ENCODE results near the gene EDN1.
A peak's percentile ranks its signal among the peaks of the same experiment; 100 is the strongest.

The EDN1 gene

DNA sequence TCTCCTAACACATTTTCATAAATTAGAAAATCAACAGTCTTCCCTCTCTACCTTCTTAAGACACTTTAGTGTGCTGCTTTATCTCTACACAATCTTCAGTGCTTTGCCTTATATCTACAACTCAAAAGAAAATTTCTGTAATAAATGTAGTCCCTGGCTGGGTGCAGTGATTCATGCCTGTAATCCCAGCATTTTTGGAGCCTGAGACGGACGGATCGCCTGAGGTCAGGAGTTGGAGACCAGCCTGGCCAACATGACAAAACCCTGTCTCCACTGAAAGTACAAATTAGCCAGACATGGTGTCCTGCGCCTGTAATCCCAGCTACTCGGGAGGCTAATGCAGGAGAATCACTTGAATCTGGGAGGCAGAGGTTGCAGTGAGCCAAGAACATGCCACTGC is 9.7 kb upstream of the EDN1 start:
- DNase-seq (ENCODE audit: low spot score): no peak
- Histone ChIP-seq H3K27me3 (ENCODE audit: control insufficient read depth in 3 of 3, insufficient read depth in 3 of 3, low read depth in 1 of 3, low read length in 3 of 3) (no peaks in the 10 kb centered on the region), H3K36me3 (replicated peaks in 1 of 2; ENCODE audit: control insufficient read depth in 2 of 2, insufficient read depth in 2 of 2, low read length in 2 of 2) (no peaks in the 10 kb centered on the region), H2BK12ac (ENCODE audit: low read length) (no peak overlapping the region), H2BK5ac (ENCODE audit: low read length) (no peak overlapping the region), H3K4me1 (ENCODE audit: control insufficient read depth in 2 of 2, insufficient read depth in 1 of 2, low read depth in 1 of 2, low read length in 2 of 2) (peaks cover 0 to 1% of the 10 kb centered on the region in 2 donors), H3K18ac (ENCODE audit: low read length) (peak overlapping the region; percentile 41), H2BK15ac (ENCODE audit: low read length) (no peak overlapping the region), H3K14ac (ENCODE audit: low read length) (no peak overlapping the region), H4K8ac (ENCODE audit: low read depth, low read length) (no peak overlapping the region), H3K9ac (ENCODE audit: low read depth, low read length, poor library complexity) (no peak overlapping the region), H3K27ac (replicated peaks; ENCODE audit: low read length) (no peak overlapping the region), H3K4me3 (ENCODE audit: low read length in 2 of 2) (no peak overlapping the region), H2AFZ (ENCODE audit: low read length) (no peak overlapping the region), H4K91ac (ENCODE audit: low read depth, low read length, poor library complexity) (no peak overlapping the region), H3K79me1 (ENCODE audit: low read depth, low read length) (no peaks in the 10 kb centered on the region), H2AK5ac (ENCODE audit: low read depth, low read length) (no peak overlapping the region), H3K4me2 (ENCODE audit: insufficient read depth, low read length, poor library complexity, severe bottlenecking) (no peak overlapping the region), H3K9me3 (replicated peaks in 1 of 2; ENCODE audit: control insufficient read depth in 2 of 2, insufficient read depth in 1 of 2, low read depth in 1 of 2, low read length in 2 of 2) (no peaks in the 10 kb centered on the region), H2BK120ac (ENCODE audit: low read depth, low read length) (no peak overlapping the region), H3K23ac (ENCODE audit: low read depth, low read length, poor library complexity) (no peak overlapping the region), H3K4ac (ENCODE audit: low read length) (no peak overlapping the region)
- WGBS, 2 donors (ENCODE audit: extremely low coverage in 2 of 2, insufficient read length in 2 of 2, insufficient replicate concordance in 1 of 2): no CpG with 5 or more reads among the region's 5 CpGs

DNA sequence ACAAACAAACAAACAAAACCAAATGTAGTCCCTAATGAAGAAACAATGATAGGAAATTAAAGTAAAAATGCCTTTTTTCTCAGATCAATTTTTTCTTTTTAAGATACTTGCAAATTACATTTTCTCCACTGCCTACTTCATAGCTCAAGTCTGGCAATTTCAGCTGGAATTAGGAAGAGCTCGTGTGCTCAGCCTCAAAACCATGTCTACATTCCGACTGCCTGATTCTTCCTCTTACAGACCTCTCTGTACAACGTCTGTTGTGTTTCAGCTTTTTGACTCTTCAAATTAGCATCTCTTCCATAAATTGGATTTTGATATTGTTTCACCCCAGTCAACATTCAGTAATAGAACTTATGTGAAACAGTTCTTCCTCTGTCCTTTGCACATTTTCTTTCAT is 9.3 kb upstream of the EDN1 start:
- Histone ChIP-seq H3K4me2 (ENCODE audit: insufficient read depth, low read length, poor library complexity, severe bottlenecking) (no peak overlapping the region), H2BK12ac (ENCODE audit: low read length) (no peak overlapping the region), H4K8ac (ENCODE audit: low read depth, low read length) (no peak overlapping the region), H3K14ac (ENCODE audit: low read length) (no peak overlapping the region), H4K91ac (ENCODE audit: low read depth, low read length, poor library complexity) (no peak overlapping the region), H2AFZ (ENCODE audit: low read length) (no peak overlapping the region), H2BK15ac (ENCODE audit: low read length) (no peak overlapping the region), H2BK5ac (ENCODE audit: low read length) (no peak overlapping the region), H3K79me1 (ENCODE audit: low read depth, low read length) (no peaks in the 10 kb centered on the region), H3K36me3 (replicated peaks in 1 of 2; ENCODE audit: control insufficient read depth in 2 of 2, insufficient read depth in 2 of 2, low read length in 2 of 2) (no peaks in the 10 kb centered on the region), H2BK120ac (ENCODE audit: low read depth, low read length) (no peak overlapping the region), H3K4me1 (ENCODE audit: control insufficient read depth in 2 of 2, insufficient read depth in 1 of 2, low read depth in 1 of 2, low read length in 2 of 2) (peaks cover 0 to 1% of the 10 kb centered on the region in 2 donors), H3K4ac (ENCODE audit: low read length) (no peak overlapping the region), H3K27ac (replicated peaks; ENCODE audit: low read length) (no peak overlapping the region), H3K4me3 (ENCODE audit: low read length in 2 of 2) (no peak overlapping the region), H2AK5ac (ENCODE audit: low read depth, low read length) (no peak overlapping the region), H3K9me3 (replicated peaks in 1 of 2; ENCODE audit: control insufficient read depth in 2 of 2, insufficient read depth in 1 of 2, low read depth in 1 of 2, low read length in 2 of 2) (no peaks in the 10 kb centered on the region), H3K27me3 (ENCODE audit: control insufficient read depth in 3 of 3, insufficient read depth in 3 of 3, low read depth in 1 of 3, low read length in 3 of 3) (no peaks in the 10 kb centered on the region), H3K18ac (ENCODE audit: low read length) (no peak overlapping the region), H3K23ac (ENCODE audit: low read depth, low read length, poor library complexity) (no peak overlapping the region), H3K9ac (ENCODE audit: low read depth, low read length, poor library complexity) (no peak overlapping the region)
- WGBS, 2 donors (ENCODE audit: extremely low coverage in 2 of 2, insufficient read length in 2 of 2, insufficient replicate concordance in 1 of 2): no CpG with 5 or more reads among the region's 3 CpGs
- DNase-seq (ENCODE audit: low spot score): no peak

DNA sequence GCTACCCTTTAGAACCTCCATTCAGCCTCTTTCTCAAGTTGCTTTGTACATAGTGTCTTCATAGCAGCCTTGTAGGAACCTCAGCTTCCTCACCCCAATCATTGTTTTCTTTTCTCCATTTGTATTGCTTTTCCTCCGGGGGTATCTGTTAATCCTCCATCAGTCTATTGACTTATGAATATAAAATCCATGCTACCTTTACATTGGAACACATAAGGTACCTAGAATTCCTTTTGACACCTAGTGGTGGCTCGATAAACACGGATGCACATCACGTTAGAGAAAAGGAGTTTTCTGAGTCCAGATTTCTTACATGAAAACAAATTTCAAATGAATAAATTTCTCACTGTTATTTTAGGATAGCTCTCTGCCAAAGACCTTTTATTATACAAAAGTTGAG is 6.3 kb upstream of the EDN1 start:
- H3K36me3 ChIP-seq (replicated peaks in 1 of 2; ENCODE audit: control insufficient read depth in 2 of 2, insufficient read depth in 2 of 2, low read length in 2 of 2): no peaks in the 10 kb centered on the region
- no peak overlapping the region for H3K4ac ChIP-seq (ENCODE audit: low read length)
- H2BK15ac ChIP-seq (ENCODE audit: low read length): no peak overlapping the region
- H3K79me1 ChIP-seq (ENCODE audit: low read depth, low read length): no peaks in the 10 kb centered on the region
- no peak overlapping the region for H2BK5ac ChIP-seq (ENCODE audit: low read length)
- no CpG with 5 or more reads among the region's 4 CpGs for WGBS, 2 donors (ENCODE audit: extremely low coverage in 2 of 2, insufficient read length in 2 of 2, insufficient replicate concordance in 1 of 2)
- H3K14ac ChIP-seq (ENCODE audit: low read length): no peak overlapping the region
- no peak overlapping the region for H2AFZ ChIP-seq (ENCODE audit: low read length)
- no peak overlapping the region for H2BK120ac ChIP-seq (ENCODE audit: low read depth, low read length)
- no peak overlapping the region for H3K9ac ChIP-seq (ENCODE audit: low read depth, low read length, poor library complexity)
- H2BK12ac ChIP-seq (ENCODE audit: low read length): no peak overlapping the region
- no peak overlapping the region for H4K8ac ChIP-seq (ENCODE audit: low read depth, low read length)
- DNase-seq (ENCODE audit: low spot score): no peak
- H3K18ac ChIP-seq (ENCODE audit: low read length): no peak overlapping the region
- no peak overlapping the region for H3K23ac ChIP-seq (ENCODE audit: low read depth, low read length, poor library complexity)
- no peak overlapping the region for H3K4me2 ChIP-seq (ENCODE audit: insufficient read depth, low read length, poor library complexity, severe bottlenecking)
- H3K9me3 ChIP-seq (replicated peaks in 1 of 2; ENCODE audit: control insufficient read depth in 2 of 2, insufficient read depth in 1 of 2, low read depth in 1 of 2, low read length in 2 of 2): no peaks in the 10 kb centered on the region
- H2AK5ac ChIP-seq (ENCODE audit: low read depth, low read length): no peak overlapping the region
- no peak overlapping the region for H3K4me3 ChIP-seq (ENCODE audit: low read length in 2 of 2)
- no peak overlapping the region for H4K91ac ChIP-seq (ENCODE audit: low read depth, low read length, poor library complexity)
- peaks cover 0 to 1% of the 10 kb centered on the region in 2 donors for H3K4me1 ChIP-seq (ENCODE audit: control insufficient read depth in 2 of 2, insufficient read depth in 1 of 2, low read depth in 1 of 2, low read length in 2 of 2)
- H3K27ac ChIP-seq (replicated peaks; ENCODE audit: low read length): no peak overlapping the region
- peaks cover 0 to 6% (median 0%) of the 10 kb centered on the region in 3 experiments for H3K27me3 ChIP-seq (ENCODE audit: control insufficient read depth in 3 of 3, insufficient read depth in 3 of 3, low read depth in 1 of 3, low read length in 3 of 3)

DNA sequence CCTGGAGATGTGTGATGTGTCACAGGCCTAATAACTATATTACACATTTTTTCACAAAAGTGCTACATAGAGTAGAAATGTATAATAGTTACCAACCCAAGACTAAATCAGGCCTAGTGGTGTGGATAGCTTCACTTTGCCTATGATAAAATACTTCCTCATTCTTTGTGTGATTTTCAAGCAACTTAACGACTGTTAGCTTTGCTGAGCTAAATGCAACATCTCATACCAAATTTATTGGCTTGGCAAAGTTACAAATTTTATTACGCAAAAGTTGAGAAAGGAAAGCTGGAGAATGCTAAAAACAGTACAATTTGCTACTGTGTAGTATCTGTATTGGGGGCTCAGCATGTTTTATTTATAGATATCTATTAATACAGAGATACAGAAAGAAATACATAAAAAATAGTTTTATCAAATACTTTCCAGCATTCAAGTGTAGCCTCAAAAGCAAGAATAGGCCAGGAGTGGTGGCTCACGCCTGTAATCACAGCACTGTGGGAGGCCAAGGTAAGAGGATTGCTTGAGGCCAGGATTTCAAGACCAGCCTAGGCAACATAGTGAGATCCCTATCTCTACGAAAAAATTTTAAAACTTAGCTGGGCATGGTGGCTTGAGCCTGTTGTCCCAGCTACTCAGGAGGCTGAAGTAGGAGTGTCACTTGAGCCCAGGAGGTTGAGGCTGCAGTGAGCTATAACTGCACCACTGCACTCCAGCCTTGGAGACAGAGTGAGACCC is 3.6 kb upstream of the EDN1 start:
- H3K23ac ChIP-seq (ENCODE audit: low read depth, low read length, poor library complexity): no peak overlapping the region
- no peak overlapping the region for H3K27ac ChIP-seq (replicated peaks; ENCODE audit: low read length)
- no peak for DNase-seq (ENCODE audit: low spot score)
- no peak overlapping the region for H2BK5ac ChIP-seq (ENCODE audit: low read length)
- no peak overlapping the region for H3K9ac ChIP-seq (ENCODE audit: low read depth, low read length, poor library complexity)
- no peak overlapping the region for H2BK12ac ChIP-seq (ENCODE audit: low read length)
- H3K4me2 ChIP-seq (ENCODE audit: insufficient read depth, low read length, poor library complexity, severe bottlenecking): no peak overlapping the region
- no CpG with 5 or more reads among the region's 4 CpGs for WGBS, 2 donors (ENCODE audit: extremely low coverage in 2 of 2, insufficient read length in 2 of 2, insufficient replicate concordance in 1 of 2)
- no peak overlapping the region for H3K14ac ChIP-seq (ENCODE audit: low read length)
- H2AFZ ChIP-seq (ENCODE audit: low read length): no peak overlapping the region
- no peak overlapping the region for H2AK5ac ChIP-seq (ENCODE audit: low read depth, low read length)
- H3K9me3 ChIP-seq (replicated peaks in 1 of 2; ENCODE audit: control insufficient read depth in 2 of 2, insufficient read depth in 1 of 2, low read depth in 1 of 2, low read length in 2 of 2): no peaks in the 10 kb centered on the region
- H3K4ac ChIP-seq (ENCODE audit: low read length): no peak overlapping the region
- no peak overlapping the region for H2BK120ac ChIP-seq (ENCODE audit: low read depth, low read length)
- peaks cover 4 to 5% of the 10 kb centered on the region in 2 donors for H3K4me1 ChIP-seq (ENCODE audit: control insufficient read depth in 2 of 2, insufficient read depth in 1 of 2, low read depth in 1 of 2, low read length in 2 of 2)
- peaks cover 0 to 29% (median 0%) of the 10 kb centered on the region in 3 experiments for H3K27me3 ChIP-seq (ENCODE audit: control insufficient read depth in 3 of 3, insufficient read depth in 3 of 3, low read depth in 1 of 3, low read length in 3 of 3)
- no peak overlapping the region for H4K91ac ChIP-seq (ENCODE audit: low read depth, low read length, poor library complexity)
- no peak overlapping the region for H4K8ac ChIP-seq (ENCODE audit: low read depth, low read length)
- H2BK15ac ChIP-seq (ENCODE audit: low read length): no peak overlapping the region
- H3K36me3 ChIP-seq (replicated peaks in 1 of 2; ENCODE audit: control insufficient read depth in 2 of 2, insufficient read depth in 2 of 2, low read length in 2 of 2): no peaks in the 10 kb centered on the region
- no peak overlapping the region for H3K4me3 ChIP-seq (ENCODE audit: low read length in 2 of 2)
- H3K79me1 ChIP-seq (ENCODE audit: low read depth, low read length): no peaks in the 10 kb centered on the region
- H3K18ac ChIP-seq (ENCODE audit: low read length): no peak overlapping the region

Data from neuronal stem cell (in vitro differentiated cells).